ENCODE results near the gene TBXT. TPM values are rescaled to one million over a fixed set of nuclear protein-coding genes. Genes with fewer than 3 reads are reported as not detected.

Gene TBXT
- total RNA-seq, 1 donor from 2014 or later, result not detected

- Mint-ChIP-seq H3K27me3 (ENCODE audit: low read depth) (peaks cover 60% of the 10 kb centered on the region), H3K9me3 (no peaks in the 10 kb centered on the region), H3K36me3 (no peaks in the 10 kb centered on the region), H3K4me3 (no peak overlapping the region), H3K27ac (no peak overlapping the region), H3K4me1 (peaks cover 21% of the 10 kb centered on the region)
- DNase-seq (ENCODE audit: low spot score in 2 of 2, unreplicated experiment in 2 of 2), result no peak
- no peak for TF ChIP-seq CTCF (IDR thresholded peaks at IDR 0.05; ENCODE audit: unreplicated experiment)
Measured at GRCh38 chr6:166203641-166204222, 36.1 kb upstream of the TBXT start.

GRCh38 chr6:166203003-166203640, 35.5 kb upstream of the TBXT start:
- H3K4me3 Mint-ChIP-seq, result no peak overlapping the region
- peaks cover 21% of the 10 kb centered on the region for H3K4me1 Mint-ChIP-seq
- peaks cover 60% of the 10 kb centered on the region for H3K27me3 Mint-ChIP-seq (ENCODE audit: low read depth)
- H3K36me3 Mint-ChIP-seq, result no peaks in the 10 kb centered on the region
- DNase-seq (ENCODE audit: low spot score in 2 of 2, unreplicated experiment in 2 of 2), result no peak
- H3K9me3 Mint-ChIP-seq, result no peaks in the 10 kb centered on the region
- no peak for TF ChIP-seq CTCF (IDR thresholded peaks at IDR 0.05; ENCODE audit: unreplicated experiment)
- no peak overlapping the region for H3K27ac Mint-ChIP-seq

- H3K27ac Mint-ChIP-seq, result no peak overlapping the region
- H3K4me3 Mint-ChIP-seq, result no peak overlapping the region
- H3K36me3 Mint-ChIP-seq, result no peaks in the 10 kb centered on the region
- peaks cover 21% of the 10 kb centered on the region for H3K4me1 Mint-ChIP-seq
- H3K27me3 Mint-ChIP-seq (ENCODE audit: low read depth), result peaks cover 64% of the 10 kb centered on the region
- H3K9me3 Mint-ChIP-seq, result no peaks in the 10 kb centered on the region
- TF ChIP-seq CTCF (IDR thresholded peaks at IDR 0.05; ENCODE audit: unreplicated experiment), result no peak
- no peak for DNase-seq (ENCODE audit: low spot score in 2 of 2, unreplicated experiment in 2 of 2)
Measured at GRCh38 chr6:166202321-166202733, 34.7 kb upstream of the TBXT start.

GRCh38 chr6:166201878-166202277, 34.2 kb upstream of the TBXT start:
- DNase-seq (ENCODE audit: low spot score in 2 of 2, unreplicated experiment in 2 of 2), result no peak
- H3K36me3 Mint-ChIP-seq, result no peaks in the 10 kb centered on the region
- no peaks in the 10 kb centered on the region for H3K9me3 Mint-ChIP-seq
- H3K27ac Mint-ChIP-seq, result no peak overlapping the region
- H3K4me1 Mint-ChIP-seq, result peaks cover 18% of the 10 kb centered on the region
- H3K27me3 Mint-ChIP-seq (ENCODE audit: low read depth), result peaks cover 69% of the 10 kb centered on the region
- TF ChIP-seq CTCF (IDR thresholded peaks at IDR 0.05; ENCODE audit: unreplicated experiment), result no peak
- no peak overlapping the region for H3K4me3 Mint-ChIP-seq

GRCh38 chr6:166197361-166197760, 29.7 kb upstream of the TBXT start:
- Mint-ChIP-seq H3K36me3 (no peaks in the 10 kb centered on the region), H3K4me3 (no peak overlapping the region), H3K4me1 (peaks cover 13% of the 10 kb centered on the region), H3K9me3 (no peaks in the 10 kb centered on the region), H3K27me3 (ENCODE audit: low read depth) (peaks cover 75% of the 10 kb centered on the region), H3K27ac (no peak overlapping the region)
- TF ChIP-seq CTCF (IDR thresholded peaks at IDR 0.05; ENCODE audit: unreplicated experiment), result no peak
- DNase-seq (ENCODE audit: low spot score in 2 of 2, unreplicated experiment in 2 of 2), result no peak
